H4 (cell line): Measurements from ENCODE around the gene IL21. TPM values are rescaled to one million over a fixed set of nuclear protein-coding genes. Genes with fewer than 3 reads are reported as not detected.
"Not testable (repeated sequence)": the region's sequence is repeated elsewhere in the genome, so short reads cannot be mapped to it uniquely, and the experiment has no call there.

ENCODE experiments used
- DNase-seq: peaks from one replicate; pipeline ENCODE4 v3.0.0-alpha.2; 2015; ENCODE audit warnings: low spot score
- total RNA-seq: library from RNA; depleted of rRNA; stranded (reverse); fragments of >200 nt; shearing (Covaris generic); gene quantifications from 2 replicates; pipeline ENCODE4 v1.2.3, GENCODE V29; 2014; rRNA removed

Gene IL21
- total RNA-seq: not detected in 2 replicates

DNA sequence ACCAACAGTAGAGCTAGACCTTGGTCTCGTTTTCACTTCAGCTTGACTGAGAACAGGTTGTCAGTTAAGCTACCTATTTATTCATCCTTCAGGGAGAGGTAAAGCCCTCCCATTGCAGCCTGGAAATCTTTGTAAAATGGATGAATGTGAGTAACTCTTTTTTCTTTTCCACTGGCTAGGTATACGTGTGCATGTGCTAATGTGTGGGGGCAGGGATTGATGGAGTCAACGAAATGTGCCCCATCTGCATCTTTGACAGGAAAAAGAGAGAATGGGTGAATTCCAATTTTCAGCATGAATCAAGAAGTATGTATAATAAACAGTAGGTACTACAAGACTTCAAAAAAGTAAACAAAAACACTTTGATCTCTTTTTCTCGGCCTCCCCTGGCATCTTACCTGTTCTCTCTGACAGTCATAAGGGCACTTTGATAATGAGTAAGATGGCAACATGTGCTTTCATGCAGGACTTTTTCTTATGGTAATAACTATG lies at the start of gene IL21:
Gene IL21, minus strand, starts transcription at position 51 of the 492 bp plus-strand sequence. CDS start 55 bp downstream, outside the sequence.
- no peak for DNase-seq

DNA sequence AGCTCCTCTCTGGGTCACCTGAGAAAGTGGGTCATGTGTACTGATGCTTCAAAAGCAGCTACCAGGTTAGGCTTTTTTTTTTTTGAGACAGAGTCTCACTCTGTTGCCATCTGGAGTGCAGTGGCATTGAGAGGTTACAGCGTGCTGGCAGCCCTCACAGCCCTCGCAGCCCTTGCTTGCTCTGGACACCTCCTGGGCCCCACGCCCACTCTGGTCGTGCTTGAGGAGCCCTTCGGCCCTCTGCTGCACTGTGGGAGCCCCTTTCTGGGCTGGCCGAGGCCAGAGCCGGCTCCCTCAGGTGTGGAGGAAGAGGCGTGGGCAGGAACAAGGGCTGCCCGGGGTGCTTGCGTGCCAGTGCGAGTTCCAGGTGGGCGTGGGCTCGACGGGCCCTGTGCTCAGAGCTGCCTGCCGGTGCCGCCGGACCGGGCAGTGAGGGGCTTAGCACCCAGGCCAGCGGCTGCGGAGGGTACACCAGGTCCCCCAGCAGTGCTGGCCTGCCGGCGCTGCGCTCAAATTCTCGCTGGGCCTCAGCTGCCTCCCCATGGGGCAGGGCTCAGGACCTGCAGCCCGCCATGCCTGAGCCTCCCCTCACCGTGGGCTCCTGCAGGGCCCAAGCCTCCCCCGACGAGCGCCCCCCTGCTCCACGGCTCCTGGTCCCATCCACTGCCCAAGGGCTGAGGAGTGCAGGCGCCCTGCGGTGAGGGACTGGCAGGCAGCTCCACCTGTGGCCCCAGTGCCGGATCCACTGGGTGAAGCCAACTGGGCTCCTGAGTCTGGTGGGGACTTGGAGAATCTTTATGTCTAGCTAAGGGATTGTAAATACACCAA lies 49.3 kb upstream of the IL21 start:
- DNase-seq: no peak

DNA sequence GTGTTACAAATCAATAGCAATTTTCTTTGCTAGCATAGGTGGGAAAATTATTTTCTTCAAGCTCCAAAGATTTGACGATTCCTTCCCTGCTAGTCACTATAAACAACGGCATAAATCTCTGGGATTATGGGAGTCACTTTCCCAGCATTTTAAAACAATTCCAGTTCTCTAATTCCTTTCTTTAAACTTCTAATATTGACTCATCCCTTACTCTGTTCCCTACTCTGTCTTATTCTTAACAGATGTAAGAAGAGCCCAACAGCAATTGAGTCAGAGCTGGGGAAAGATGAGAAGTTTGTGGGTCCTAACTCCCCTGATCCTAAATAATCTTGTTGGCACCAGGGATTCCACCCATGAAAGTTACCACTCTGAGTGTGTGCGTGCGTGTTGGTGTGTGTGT lies 47.4 kb upstream of the IL21 start:
- no peak for DNase-seq

DNA sequence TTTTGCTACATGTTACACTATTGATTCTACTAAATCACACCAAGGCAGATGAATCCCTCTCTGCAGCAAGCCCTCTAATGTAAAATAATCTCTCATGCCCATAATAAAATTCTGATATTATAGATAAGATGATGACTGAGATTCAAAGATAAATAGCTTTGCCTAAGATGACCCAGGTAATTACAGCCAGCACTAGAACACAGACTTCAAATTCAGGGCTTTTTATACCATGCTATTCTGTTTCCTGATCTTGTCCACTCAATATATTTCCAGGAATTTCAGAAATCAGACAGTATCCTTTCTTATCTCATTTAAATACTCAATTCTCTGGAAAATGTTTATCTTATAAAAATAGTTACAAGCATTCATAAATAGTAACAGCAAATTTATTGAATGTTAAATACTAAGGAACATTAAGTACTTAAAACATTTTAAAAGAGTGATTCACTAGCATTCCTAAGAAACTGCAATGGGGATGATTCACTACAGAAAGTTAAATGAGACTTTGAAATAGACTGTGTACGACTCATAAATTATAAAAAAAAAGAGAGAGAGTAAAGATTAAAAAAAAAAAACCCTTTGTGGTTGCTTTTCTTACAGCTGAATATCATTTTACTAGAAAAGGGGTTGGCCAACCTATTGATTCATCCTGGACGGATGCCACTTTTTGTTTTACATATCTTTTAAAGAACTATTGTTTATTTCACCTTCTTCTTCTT lies 45.8 kb upstream of the IL21 start:
- peak; percentile 38 for DNase-seq

DNA sequence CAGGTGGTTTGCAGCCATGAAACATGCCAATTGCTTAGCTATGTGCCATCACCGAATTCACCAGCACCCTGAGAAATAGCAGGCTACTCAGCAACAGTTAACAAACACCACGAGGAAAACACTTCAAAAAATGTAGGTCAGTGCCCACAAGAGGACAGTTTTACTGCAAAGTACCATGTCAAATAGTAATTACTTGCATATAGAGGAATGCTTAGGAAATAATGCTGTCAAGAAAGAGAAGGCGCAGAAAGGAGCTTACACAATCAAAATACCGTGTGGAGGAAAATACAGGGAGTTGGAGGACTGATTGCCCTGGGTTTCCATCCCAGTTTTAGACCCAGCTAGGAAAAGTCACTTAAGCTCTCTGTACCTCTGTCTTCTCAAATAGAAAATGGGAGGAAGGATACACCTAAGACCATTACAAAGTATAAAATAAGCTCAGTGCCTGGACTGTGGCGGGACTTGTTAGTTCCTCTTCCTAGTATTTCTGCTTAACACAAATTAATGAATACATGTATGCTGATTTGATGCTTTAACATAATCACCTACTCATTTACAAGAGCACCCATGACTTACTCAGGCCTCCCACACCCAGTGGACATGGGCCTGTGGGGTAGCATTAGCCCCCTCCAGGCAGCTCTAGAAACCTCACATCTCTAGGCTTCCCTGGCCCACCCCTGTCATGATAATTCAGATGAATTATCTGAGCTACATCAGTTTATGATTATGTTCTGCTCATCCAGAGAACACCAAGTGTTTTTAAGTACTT lies 44.5 kb upstream of the IL21 start:
- no peak for DNase-seq

DNA sequence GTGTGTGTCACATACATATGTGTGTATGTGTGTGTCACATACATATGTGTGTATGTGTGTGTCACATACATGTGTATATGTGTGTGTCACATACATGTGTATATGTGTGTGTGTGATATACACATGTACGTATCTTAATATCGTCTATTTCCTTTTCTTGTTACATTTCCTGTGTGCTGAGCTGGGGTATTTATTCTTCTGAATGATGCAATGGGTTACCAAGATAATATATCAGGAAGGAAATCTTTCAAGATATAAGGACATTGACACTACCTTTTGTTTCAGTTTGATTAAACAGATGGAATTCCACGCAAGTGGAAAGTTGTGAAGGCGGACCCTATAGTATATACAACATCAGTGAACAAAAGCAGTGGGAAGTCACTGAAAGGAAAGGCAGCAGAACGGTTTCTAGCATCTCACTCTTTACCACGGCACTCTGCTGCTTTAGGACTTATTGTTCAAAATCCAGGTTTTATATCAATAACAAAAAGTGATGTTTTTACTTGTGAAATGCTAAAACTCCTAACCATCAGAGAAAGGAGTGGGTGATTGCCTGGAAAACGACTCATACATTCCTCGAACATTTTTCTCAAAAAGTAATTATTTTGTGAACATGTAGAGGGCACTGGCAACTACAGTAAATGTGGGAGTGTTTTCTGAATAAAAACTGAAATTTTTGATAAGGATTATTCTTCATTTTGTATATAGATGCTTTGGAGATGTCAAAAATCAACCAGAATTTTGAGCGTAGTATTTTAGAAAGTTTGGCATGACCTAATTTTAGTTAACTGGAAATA lies 43.1 kb upstream of the IL21 start:
- DNase-seq: no peak

DNA sequence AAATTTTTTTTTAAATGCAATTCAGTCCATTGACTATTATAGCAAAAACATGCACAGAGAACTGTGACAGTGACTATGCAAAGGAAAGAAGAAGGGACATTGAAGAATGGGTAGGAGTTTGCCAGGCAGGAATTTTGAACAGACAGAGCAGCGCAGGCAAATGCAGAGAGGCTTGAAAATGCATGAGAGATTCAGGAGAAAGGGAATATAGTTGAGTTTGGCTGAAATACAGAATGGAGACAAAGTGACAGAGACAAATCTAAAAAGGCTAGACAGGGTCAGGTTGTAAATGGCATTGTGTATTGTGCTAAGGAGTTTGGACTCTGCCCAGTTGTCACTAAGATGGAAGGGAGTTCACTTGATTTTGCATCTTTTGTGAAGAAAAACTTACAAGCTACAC lies 42.4 kb upstream of the IL21 start:
- DNase-seq: no peak

DNA sequence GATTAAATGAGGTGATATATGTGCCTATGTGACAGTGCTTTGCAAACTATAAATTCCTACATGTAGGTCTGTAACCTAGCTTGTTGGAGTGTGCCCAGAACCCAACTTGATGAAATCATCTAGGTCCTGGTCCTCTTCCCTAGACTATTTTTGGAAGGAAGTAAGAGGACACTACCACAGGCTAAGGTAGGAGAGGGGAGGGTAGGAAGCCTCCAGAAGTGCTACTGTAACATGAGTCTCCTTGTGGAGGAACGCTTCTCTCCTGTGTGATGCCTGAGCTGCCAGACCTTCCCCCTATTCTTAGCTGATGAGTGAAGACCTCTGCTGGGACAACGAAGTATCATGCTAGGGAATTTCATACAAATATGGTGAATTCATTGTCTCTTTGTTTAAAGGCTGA lies 41.8 kb upstream of the IL21 start:
- DNase-seq: no peak

DNA sequence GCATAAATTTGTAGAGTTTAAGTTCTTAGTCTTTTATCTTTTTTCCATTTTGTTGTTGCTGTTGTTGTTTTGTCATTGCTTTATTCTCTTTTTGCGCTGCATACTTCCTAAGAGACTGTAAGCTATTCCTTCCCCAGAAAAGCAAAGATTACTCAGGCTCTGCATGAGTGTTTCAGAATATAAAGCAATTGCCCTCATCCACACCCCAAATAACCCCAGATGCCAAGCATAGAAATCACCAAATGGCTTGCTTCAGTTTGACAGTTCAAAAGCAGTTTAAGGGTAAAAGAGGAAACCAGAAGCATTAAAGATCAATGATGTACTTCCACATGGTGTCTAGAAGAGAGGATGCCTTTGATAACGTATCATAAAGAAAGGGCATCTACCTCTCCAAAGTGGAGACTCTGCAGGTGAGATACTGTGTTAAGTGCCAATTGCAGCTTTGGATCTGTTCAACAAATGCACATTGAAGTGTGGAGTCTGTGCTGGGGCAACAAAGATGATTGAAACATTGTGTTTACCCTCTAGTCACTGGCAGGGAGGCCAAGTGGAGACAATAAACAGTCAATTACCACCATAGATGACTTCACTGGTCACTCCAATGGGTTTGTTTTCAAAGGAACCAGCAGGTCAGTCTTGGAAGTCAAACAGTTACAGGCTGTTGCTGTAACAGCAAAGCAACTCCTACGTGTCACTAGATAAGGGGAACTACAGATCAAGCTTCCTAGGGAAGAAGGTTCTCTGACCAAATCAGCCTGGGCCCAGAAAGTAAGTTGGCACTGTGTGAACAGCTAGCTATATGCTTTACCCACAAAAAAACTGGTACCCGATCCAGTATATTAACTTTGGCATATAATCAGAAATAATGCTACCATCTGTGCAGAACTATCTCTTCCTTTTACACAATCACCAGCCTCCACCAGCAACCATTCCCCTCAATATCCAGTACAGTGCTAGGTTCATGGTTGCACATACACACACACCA lies 40.6 kb upstream of the IL21 start:
- no peak for DNase-seq

DNA sequence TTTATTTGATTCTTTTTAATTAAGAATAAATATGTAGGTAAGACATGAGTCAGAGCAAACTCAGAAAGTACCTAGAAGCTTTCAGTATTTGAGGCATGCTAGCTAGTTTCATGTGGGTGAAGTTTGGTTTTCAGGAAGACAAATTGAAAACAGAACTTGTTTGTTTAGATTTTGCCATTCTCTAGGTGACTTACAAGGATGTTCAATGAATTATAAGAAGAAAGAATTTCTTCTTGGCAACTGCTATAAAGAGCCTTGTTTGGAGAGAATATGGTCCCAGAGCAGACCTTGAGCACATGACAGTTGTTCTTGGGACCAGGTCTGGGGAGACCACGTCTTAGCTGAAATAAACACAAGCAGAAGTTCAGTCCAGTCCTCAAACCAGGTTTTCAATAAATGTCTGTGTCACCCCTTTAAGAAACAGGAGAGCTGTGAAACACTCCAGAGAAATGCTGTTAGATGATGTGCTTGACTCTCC lies 38.0 kb upstream of the IL21 start:
- DNase-seq: no peak

DNA sequence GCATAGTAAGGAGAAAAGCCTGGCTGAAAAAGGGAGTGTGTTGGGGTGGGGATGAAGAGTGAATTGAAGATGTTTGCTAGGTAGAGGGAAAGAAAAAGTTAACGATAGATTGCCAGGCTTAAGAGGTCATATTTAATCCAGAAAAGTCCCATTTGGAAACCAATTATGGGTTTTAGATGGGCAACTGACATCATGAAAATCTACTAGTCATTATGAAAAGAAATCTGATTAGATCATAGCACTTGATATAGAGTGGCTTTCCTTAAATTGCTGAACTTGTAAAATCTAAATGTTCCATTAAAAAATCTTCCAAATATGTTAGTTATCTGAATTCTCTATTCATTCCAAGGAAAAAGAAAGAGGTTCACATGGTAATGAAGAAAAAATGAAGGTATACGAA lies 37.5 kb upstream of the IL21 start:
- no peak for DNase-seq

DNA sequence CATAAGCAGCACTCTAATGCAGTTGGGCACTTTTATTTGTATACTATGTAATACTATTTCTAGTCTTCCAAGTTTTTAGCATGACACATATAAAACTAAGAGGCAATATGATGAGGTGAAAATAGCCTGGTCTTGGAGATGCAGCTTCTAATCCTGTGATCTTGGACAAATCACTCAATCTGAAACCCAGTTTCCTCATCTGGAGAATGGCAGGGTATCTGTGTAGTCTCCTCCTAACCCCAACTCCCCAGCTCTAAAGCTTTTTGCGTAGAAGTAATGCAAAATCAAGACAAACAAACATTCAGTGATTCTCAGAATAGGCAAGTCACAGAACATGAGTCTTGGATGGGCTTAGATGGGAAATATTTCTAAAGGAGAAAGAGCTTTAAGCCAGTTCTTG lies 36.7 kb upstream of the IL21 start:
- DNase-seq: no peak

DNA sequence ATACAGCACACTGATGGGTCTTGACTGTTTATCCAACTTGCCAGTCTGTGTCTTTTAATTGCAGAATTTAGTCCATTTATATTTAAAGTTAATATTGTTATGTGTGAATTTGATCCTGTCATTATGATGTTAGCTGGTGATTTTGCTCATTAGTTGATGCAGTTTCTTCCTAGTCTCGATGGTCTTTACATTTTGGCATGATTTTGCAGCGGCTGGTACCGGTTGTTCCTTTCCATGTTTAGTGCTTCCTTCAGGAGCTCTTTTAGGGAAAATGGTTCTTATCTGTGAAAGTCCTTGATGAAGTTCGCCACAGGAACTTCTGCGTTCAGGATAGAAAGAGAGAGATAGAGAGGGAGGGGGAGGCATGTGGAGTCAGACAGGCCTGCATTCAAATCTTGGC lies 35.7 kb upstream of the IL21 start:
- not testable (repeated sequence) for DNase-seq

DNA sequence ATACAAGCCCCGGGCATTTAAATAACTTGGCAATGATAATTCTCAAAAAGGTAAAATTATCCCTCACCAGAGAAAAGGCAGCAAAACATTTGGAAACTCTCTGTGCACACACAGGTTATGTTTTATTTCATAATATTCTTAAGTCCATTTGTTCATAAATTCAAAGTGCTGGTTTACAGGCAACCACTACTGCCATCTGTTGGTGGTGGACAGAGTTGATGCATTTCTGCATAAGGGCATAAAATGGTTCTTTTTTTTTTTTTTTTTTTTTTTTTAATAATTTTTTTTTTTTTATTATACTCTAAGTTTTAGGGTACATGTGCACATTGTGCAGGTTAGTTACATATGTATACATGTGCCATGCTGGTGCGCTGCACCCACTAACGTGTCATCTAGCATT lies 31.5 kb upstream of the IL21 start:
- DNase-seq: peak; percentile 54

DNA sequence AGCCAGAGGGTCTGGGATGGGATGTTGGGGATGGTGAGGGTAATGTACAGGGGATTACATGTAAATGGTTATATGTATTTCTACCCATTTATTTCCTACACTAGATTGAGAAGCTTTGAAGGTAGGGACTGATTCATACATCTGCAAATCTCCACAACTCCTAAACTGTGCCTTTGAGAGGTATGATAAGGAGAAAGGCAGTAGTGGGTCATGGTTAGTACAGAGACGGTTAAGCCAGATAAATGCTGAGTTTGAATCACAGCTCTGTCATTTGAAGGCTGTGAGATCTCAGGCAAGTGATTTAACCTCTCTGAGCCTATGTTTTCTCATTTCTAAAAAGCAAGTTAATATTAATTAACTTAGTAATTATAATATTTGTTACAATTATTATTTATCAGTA lies 29.3 kb upstream of the IL21 start:
- no peak for DNase-seq

DNA sequence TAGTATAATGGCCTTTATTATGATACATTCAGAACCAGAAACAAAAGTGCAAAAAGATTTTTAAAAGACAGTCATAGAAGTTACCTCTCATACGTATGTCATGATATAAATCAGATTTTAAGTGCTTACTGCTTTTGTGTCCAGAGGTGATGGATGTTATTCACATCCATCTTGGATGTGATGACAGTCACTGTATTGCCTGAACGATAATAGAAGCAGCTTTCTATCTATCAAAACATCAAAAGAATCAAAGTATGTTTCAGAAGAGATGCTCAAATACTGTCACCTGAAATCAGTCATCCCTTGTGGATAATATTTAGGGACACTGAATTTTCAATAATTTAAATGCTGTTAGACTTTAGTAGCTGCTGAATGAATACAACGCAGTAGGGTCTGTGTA lies 26.8 kb upstream of the IL21 start:
- DNase-seq: no peak

DNA sequence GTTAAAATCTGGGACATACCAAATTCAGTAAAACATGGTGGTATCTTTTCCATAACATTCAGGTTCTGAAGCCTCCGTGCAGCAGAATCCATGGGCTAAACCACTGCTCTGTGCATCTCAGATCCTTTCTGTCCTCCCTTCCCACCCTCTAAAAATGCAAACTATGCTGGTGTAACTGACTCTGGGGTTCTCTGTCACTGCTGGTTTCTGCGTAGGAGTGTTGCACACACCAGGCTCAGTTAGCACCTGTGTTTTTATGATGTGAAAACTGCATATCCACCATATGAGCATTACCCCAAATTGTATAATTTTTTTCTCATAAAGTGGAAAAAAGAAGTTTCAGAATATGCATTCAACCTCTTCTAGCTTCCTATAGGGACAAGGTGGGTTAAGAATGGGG lies 22.4 kb upstream of the IL21 start:
- no peak for DNase-seq

DNA sequence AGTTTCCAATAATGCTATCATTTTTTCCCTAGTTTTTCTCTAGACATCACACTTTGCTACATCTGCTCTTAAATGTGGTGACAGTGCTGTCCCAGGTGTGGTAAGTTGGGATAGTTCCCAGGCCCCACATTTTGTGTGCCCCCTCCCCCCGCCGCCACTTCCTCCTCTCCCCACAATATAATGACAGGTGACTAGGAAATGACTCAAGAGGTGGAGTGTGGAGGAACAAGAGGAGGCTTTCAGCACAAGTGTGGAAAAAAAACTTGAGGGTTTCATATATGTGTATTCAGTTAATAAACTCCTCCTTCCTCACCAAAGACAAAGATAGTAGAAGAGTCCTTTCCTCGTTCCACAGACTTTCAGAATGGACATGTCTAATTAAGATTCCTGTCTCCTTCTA lies 18.3 kb upstream of the IL21 start:
- DNase-seq: no peak

DNA sequence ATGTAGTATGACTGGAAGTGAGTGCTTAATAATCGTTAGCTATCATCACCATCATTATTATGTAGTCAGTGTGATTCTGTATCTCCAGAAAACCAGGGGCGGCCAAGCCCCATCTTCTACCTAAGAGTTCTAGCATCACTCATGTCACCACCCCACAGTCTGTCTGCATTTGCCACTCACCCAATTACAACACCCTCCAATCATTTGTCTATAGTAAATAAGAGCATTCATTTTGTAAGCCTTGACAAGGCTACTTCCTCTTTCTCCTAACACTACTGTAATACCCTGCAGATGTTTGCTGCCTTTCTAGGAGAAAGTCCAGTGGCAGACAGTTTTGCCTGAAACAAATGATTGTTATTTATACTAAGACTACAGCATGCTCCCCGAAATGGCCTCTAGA lies 15.8 kb upstream of the IL21 start:
- DNase-seq: no peak

DNA sequence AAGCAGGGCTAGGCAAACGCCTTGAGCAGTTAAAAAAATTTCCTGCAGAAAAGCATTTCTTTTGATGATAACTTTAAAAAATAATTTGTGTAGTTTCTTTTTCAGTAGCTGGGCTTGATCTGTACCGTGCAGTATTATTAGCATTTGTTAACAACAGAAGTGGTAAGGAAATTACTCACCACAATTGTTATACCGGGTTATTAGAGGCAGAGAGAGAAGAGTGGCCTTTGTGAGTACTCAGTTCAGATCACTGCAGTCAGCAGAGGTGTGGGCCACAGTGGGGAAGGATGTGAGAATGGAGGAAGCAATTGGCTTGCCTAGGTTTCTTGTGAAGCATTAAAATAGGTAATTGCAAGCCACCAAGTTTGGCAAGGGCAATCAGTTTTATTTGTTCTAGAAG lies 14.3 kb upstream of the IL21 start:
- DNase-seq: no peak
